ENCODE results near the gene TMEM151B.
A peak's percentile ranks its signal among the peaks of the same experiment; 100 is the strongest.

Gene TMEM151B

DNA sequence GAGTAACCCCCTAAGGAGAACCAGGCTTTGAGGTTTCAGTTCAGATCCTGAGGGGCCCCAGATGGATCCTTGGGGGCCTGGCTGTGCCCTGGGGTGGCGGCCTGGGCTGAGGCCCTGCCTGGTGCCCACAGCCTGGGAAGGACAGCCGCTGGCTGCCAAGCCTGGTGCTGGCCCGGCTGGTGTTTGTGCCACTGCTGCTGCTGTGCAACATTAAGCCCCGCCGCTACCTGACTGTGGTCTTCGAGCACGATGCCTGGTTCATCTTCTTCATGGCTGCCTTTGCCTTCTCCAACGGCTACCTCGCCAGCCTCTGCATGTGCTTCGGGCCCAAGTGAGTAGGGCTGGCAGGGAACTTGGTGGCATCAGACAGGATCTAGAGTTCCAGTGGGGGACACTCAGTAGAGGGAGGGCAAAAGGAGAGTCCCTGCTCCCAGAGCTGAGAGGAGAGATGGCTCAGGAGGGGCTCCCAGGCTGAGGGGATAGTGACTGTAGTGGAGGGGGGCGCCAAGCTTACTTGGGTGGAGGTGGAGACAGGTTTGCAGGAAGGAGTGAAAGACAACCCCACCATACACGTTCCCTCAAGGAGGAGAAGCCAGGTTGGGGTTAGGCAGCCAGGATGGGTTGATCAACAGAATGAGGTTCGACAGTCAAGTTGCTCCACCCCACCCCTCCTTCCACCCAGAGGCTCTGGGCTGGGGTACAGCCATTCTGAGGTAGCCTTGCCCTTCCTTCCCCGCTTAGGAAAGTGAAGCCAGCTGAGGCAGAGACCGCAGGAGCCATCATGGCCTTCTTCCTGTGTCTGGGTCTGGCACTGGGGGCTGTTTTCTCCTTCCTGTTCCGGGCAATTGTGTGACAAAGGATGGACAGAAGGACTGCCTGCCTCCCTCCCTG is 37.3 kb upstream of the TMEM151B start:
- no peak for TF ChIP-seq POU2F2 (IDR thresholded peaks at IDR 0.05; ENCODE audit: low read depth, low read length)
- TF ChIP-seq POLR2AphosphoS5 (IDR thresholded peaks at IDR 0.05; ENCODE audit: low read depth, low read length), result no peak
- no peak for TF ChIP-seq PAX5 (IDR thresholded peaks at IDR 0.05; ENCODE audit: insufficient read depth, low read length, severe bottlenecking)
- TF ChIP-seq POLR2A (IDR thresholded peaks at IDR 0.05; ENCODE audit: low read depth, low read length), result no peak
- no peak for TF ChIP-seq TAF1 (IDR thresholded peaks at IDR 0.05; ENCODE audit: low read depth, low read length)
- no peak for TF ChIP-seq SPI1 (IDR thresholded peaks at IDR 0.05; ENCODE audit: low read depth, low read length)
- no peak for FAIRE-seq
- DNase-seq (ENCODE audit: insufficient read length, low spot score), result no peak

DNA sequence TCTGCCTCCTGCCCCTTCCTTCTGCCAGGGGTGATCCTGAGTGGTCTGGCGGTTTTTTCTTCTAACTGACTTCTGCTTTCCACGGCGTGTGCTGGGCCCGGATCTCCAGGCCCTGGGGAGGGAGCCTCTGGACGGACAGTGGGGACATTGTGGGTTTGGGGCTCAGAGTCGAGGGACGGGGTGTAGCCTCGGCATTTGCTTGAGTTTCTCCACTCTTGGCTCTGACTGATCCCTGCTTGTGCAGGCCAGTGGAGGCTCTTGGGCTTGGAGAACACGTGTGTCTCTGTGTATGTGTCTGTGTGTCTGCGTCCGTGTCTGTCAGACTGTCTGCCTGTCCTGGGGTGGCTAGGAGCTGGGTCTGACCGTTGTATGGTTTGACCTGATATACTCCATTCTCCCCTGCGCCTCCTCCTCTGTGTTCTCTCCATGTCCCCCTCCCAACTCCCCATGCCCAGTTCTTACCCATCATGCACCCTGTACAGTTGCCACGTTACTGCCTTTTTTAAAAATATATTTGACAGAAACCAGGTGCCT is 36.6 kb upstream of the TMEM151B start:
- FAIRE-seq, result no peak
- TF ChIP-seq PAX5 (IDR thresholded peaks at IDR 0.05; ENCODE audit: insufficient read depth, low read length, severe bottlenecking) (no peak), POLR2A (IDR thresholded peaks at IDR 0.05; ENCODE audit: low read depth, low read length) (no peak), POLR2AphosphoS5 (IDR thresholded peaks at IDR 0.05; ENCODE audit: low read depth, low read length) (no peak), TAF1 (IDR thresholded peaks at IDR 0.05; ENCODE audit: low read depth, low read length) (no peak), SPI1 (IDR thresholded peaks at IDR 0.05; ENCODE audit: low read depth, low read length) (no peak), POU2F2 (IDR thresholded peaks at IDR 0.05; ENCODE audit: low read depth, low read length) (no peak)
- DNase-seq (ENCODE audit: insufficient read length, low spot score), result no peak

DNA sequence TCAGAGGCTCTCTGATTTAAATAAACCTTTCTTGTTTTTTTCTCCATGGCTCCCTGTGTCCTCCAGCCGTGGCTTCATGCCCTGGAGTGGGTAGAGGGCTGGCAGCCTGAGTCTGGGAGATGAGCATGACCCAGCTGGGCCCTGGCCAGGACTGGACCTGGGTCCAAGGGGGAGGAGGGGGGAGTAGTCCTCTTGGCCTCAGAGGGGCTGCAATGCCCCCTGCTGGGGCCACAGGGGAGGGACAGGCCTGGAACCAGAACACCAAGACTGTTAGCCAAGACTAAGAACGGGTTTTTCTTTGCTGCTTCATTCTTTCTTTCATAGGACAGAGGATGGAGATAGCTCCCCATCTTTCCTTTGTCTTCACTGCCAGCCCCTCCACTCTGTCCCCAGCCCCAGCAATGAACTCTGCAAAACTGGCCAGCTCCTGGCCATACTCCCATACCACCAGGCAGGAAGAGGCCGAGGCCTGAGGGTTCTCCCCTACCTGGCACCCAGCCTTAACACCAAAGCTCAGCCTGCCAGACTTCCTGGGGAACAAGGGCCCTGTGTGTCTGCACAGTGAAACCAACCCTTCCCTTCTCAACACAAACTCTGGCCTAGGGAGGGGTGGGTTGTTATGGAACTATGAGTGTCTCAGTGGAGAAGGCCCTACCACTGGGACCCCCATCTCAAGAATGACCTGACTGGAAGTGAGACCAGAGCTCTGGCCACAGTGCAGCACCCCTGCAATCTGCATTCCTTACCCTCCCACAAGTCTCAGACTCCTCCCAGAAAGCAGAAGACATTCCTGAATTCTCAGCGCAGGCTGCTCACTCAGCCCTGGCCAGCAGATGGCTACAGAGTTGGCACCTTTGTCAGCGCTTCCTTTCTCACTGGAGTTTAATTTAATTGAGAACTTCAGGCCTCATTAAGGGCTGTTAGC is 35.9 kb upstream of the TMEM151B start:
- TF ChIP-seq POLR2AphosphoS5 (IDR thresholded peaks at IDR 0.05; ENCODE audit: low read depth, low read length) (no peak), POLR2A (IDR thresholded peaks at IDR 0.05; ENCODE audit: low read depth, low read length) (no peak), SPI1 (IDR thresholded peaks at IDR 0.05; ENCODE audit: low read depth, low read length) (no peak)
- DNase-seq (ENCODE audit: insufficient read length, low spot score), result no peak
- no peak for FAIRE-seq

DNA sequence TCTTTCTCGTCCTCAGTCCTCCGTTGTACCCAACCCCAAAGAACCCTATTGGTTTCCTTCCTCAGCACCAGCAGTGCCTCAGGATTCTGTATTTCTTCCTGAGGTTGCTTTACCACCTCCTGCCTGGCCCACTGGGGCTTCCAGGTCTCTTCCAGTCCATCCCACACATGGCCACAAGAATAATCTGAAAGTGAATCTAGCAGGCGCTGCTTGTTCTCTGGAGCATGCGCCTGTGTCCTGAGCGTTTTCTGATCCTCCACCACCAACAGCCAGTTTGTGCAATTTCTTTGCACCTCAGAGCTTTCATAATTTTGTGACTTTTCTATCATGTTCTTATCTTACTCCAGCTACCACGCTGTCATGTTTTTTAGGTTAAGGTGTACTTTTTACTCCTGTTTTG is 35.0 kb upstream of the TMEM151B start:
- no peak for DNase-seq (ENCODE audit: insufficient read length, low spot score)
- TF ChIP-seq TAF1 (IDR thresholded peaks at IDR 0.05; ENCODE audit: low read depth, low read length) (no peak), POU2F2 (IDR thresholded peaks at IDR 0.05; ENCODE audit: low read depth, low read length) (no peak), POLR2AphosphoS5 (IDR thresholded peaks at IDR 0.05; ENCODE audit: low read depth, low read length) (no peak), SPI1 (IDR thresholded peaks at IDR 0.05; ENCODE audit: low read depth, low read length) (no peak), PAX5 (IDR thresholded peaks at IDR 0.05; ENCODE audit: insufficient read depth, low read length, severe bottlenecking) (no peak), POLR2A (IDR thresholded peaks at IDR 0.05; ENCODE audit: low read depth, low read length) (no peak)
- FAIRE-seq, result no peak

DNA sequence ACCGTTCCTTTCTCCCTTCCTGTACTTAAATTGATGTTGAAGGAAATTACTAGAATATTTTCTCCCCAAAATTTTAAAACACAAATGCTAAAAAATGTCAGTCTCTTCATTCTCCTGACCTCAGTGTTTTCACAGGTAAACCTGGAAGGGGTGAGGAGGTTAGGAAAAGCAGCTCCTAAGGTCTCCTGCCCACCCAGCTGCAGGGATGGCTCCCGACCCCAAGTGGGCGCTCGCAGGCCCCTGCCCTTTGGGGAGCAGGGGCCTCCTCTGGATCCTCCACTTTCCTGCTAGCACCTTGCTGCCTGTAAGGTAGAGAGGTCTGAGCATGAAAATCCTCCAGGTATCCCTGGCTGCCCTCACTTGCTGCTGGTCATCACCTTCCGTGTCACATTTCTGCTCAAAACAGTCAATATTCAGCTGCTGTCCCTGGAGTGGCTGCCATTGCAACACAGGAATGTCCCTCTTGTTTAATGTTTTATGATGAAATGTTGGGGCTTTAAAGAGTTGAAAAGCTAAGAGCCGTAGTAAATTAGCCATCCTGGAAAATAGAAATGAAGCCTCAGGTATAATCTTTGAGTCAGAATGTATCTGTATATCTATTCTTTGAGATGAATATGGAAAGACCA is 34.2 kb upstream of the TMEM151B start:
- FAIRE-seq (no peak), DNase-seq (ENCODE audit: insufficient read length, low spot score) (no peak)
- TF ChIP-seq TAF1 (IDR thresholded peaks at IDR 0.05; ENCODE audit: low read depth, low read length) (no peak), SPI1 (IDR thresholded peaks at IDR 0.05; ENCODE audit: low read depth, low read length) (no peak), POLR2A (IDR thresholded peaks at IDR 0.05; ENCODE audit: low read depth, low read length) (no peak), PAX5 (IDR thresholded peaks at IDR 0.05; ENCODE audit: insufficient read depth, low read length, severe bottlenecking) (no peak), POLR2AphosphoS5 (IDR thresholded peaks at IDR 0.05; ENCODE audit: low read depth, low read length) (no peak), POU2F2 (IDR thresholded peaks at IDR 0.05; ENCODE audit: low read depth, low read length) (no peak)

DNA sequence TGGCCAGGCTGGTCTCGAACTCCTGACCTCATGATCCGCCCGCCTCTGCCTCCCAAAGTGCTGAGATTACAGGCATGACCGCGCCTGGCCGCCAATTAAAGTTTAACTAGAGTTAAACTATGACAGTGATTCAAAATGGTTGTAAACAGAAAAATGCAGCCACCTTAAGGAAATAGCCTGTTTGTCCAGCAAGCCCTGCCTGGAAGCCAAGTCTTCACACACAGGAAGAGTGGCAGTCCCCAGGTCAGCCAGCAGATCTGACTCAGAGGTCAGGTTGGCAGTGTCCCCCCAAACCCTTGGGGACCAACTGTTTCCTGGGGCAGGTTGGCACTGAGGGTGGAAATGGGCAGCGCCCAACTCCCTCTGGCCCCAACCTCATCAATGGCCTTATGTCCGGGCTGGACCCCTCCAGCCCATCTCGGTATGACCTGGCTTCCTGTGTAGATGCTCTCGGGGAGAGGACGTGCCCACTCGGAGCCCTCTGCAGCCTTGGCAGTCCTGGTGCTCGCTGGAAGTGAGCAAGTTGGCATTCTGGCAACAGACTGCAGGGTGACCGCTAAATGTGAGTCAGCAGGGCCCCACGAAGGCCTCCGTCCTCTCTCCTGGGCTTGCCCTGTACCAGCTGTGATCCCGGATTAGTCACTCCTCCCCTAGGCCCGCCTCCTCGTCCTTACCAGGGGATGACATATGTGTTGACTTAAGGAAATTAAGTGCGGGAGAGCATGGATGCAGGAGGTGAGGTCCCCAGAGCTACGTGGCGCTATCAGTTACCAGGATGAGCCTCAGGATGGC is 33.0 kb upstream of the TMEM151B start:
- FAIRE-seq, result no peak
- DNase-seq (ENCODE audit: insufficient read length, low spot score), result no peak
- TF ChIP-seq POLR2AphosphoS5 (IDR thresholded peaks at IDR 0.05; ENCODE audit: low read depth, low read length) (no peak), SPI1 (IDR thresholded peaks at IDR 0.05; ENCODE audit: low read depth, low read length) (no peak), PAX5 (IDR thresholded peaks at IDR 0.05; ENCODE audit: insufficient read depth, low read length, severe bottlenecking) (no peak), POLR2A (IDR thresholded peaks at IDR 0.05; ENCODE audit: low read depth, low read length) (no peak; the same call in 1 of the 2 replicates), POU2F2 (IDR thresholded peaks at IDR 0.05; ENCODE audit: low read depth, low read length) (no peak), TAF1 (IDR thresholded peaks at IDR 0.05; ENCODE audit: low read depth, low read length) (no peak)

DNA sequence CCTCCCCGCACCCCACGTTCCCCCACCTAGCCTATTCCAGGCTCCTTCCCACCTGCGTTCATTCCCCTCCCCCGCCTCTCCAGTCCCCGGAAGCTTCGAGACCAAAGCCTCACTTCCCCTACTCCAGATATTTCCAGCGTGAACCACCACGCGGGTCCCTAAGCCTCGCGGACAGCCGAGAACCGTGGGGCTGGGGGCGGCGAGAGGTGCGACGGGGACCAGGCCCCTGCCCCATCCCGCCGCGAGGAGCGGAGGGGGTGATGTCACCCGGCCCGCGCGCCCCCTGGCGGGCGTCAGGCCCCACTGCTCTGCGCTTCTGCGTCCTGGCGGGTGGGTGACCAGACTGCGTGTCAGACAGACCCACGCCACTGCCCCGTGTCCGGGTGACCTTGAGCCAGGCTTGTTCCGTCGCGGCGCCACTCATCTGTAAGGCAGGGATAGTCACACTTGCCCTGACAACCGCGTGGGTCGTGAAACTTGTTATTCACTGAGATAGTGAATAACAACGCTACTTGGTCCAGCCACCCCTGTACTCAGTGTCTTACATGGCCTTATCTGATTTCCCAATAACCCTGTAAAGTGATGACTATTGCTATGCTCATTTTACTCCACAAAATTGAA is 32.3 kb upstream of the TMEM151B start:
- TF ChIP-seq POLR2AphosphoS5 (IDR thresholded peaks at IDR 0.05; ENCODE audit: low read depth, low read length), result no peak
- no peak for TF ChIP-seq SPI1 (IDR thresholded peaks at IDR 0.05; ENCODE audit: low read depth, low read length)
- TF ChIP-seq POU2F2 (IDR thresholded peaks at IDR 0.05; ENCODE audit: low read depth, low read length), result 0 out of 2 replicates have a peak, but pooled peaks have one; percentile 5
- TF ChIP-seq TAF1 (IDR thresholded peaks at IDR 0.05; ENCODE audit: low read depth, low read length), result no peak
- TF ChIP-seq PAX5 (IDR thresholded peaks at IDR 0.05; ENCODE audit: insufficient read depth, low read length, severe bottlenecking), result peak; percentile 87
- TF ChIP-seq POLR2A (IDR thresholded peaks at IDR 0.05; ENCODE audit: low read depth, low read length), result no peak; the same call in 1 of the 2 replicates
- FAIRE-seq (peak; percentile 90), DNase-seq (ENCODE audit: insufficient read length, low spot score) (peak; percentile 88)
